NOMO-1 (cell line): ENCODE measurements around the gene CLEC11A.

ENCODE experiments used
- DNase-seq, 2 experiments: peaks; one replicate each; lab custom pipeline; 2025; ENCODE audit not compliant: unreplicated experiment in 2 of 2; lab: John Stamatoyannopoulos, UW

Gene CLEC11A

GRCh38 chr19:50703915-50704796, 19.0 kb upstream of the CLEC11A start:
- no peak for DNase-seq

- peak; percentile 49 to 75 for DNase-seq
Measured at GRCh38 chr19:50705422-50706019, 17.6 kb upstream of the CLEC11A start.

DNA sequence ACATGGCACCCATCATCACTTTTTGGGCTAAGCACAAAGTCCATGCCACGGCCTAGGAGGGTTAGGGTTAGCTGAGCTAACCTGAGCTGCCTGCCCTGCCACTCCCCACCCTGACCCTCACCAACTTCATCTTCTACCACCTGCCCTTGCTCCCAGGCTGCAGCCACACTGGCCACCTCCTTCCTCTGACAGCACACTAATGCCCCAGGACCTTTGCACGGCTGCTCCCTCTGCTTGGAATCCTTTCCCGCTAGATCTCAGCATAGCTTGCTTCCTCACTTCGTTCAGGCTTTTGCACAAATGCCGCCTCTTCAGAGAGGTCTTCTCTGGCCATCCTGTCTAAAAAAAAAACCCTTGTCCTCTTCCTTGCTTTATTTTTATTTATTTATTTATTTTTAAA, 16.8 kb upstream of the CLEC11A start:
- DNase-seq, result no peak

- no peak for DNase-seq
Measured at GRCh38 chr19:50708179-50708879, 14.8 kb upstream of the CLEC11A start.

DNA sequence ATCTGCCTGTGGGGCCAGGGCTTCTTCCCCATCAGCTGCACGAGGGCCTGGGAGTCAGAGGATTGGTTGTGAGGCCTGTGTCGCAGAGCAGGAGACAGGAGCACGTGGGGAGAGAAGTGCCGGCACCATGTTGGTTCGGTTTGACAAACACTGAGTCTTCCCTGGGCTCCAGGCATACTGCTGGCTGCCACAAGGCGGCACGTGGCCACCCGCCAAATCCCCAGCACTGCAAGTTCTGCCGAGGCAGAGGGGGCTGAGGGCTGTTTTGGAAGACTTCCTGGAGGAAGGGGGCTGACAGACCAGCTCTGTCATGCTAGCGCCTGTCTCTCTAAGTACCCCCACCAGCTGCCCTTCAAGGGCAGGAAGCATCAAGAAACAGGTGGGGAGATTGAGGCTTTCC, 13.1 kb upstream of the CLEC11A start:
- no peak for DNase-seq

DNA sequence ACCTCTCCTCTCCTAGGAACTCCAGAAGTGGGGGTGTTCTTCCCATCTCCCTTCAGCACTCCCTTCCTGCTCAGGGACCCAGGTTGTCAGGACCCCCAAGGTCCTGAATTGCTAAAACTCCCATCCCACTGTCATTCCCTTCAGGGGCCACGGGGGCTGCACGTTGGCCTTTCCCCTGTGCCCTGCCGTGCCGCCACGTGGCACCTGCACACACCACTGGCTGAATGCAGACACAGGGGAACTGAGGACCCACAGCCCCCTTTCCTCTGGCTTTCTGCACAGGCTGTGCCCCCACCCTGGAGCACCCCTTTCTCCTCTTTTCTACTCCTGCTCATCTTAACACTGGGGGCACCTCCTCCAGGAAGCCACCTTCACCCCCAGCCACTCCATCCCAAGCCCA, 12.6 kb upstream of the CLEC11A start:
- DNase-seq, result no peak

DNA sequence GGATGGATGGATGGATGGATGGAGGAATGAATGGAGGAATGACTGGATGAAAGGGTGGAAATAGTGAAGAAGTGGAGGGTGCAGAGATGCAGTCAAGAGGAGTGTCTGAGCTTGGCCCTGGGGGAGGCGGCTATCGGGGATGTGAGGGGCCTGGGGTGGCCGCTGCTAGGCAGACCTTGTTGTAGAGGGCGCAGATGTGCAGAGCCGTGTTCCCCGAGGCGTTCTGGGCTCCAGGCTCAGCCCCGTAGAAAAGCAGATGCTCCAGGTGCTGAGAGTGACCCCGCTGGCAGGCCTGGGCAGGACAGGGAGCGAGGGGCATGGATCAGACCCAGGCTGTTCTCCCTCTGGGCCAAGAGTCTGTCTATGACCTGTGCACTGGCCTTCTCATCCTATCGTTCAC, 12.0 kb upstream of the CLEC11A start:
- no peak for DNase-seq

DNA sequence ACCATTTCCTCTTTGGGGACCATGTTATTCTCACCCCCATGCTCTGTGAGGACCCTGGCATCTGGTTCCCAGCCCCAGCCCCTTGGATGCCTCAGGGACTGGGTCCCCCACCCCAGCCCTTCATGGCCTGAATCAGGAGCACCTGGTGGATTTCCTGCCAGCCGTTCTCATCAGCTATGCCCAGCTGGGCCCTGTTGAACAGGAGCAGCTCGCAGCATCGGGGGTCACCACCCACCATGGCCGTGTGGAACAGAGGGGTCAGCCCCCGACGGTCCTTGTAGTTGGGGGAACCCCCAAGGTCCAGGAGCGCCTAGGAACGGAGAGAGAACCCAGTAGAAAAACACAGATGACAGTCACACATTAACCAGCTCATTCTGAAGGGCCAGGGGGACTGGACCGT, 11.4 kb upstream of the CLEC11A start:
- no peak for DNase-seq

- no peak for DNase-seq
Measured at GRCh38 chr19:50712833-50713232, 10.3 kb upstream of the CLEC11A start.

GRCh38 chr19:50713556-50714236, 9.5 kb upstream of the CLEC11A start:
- no peak for DNase-seq

DNA sequence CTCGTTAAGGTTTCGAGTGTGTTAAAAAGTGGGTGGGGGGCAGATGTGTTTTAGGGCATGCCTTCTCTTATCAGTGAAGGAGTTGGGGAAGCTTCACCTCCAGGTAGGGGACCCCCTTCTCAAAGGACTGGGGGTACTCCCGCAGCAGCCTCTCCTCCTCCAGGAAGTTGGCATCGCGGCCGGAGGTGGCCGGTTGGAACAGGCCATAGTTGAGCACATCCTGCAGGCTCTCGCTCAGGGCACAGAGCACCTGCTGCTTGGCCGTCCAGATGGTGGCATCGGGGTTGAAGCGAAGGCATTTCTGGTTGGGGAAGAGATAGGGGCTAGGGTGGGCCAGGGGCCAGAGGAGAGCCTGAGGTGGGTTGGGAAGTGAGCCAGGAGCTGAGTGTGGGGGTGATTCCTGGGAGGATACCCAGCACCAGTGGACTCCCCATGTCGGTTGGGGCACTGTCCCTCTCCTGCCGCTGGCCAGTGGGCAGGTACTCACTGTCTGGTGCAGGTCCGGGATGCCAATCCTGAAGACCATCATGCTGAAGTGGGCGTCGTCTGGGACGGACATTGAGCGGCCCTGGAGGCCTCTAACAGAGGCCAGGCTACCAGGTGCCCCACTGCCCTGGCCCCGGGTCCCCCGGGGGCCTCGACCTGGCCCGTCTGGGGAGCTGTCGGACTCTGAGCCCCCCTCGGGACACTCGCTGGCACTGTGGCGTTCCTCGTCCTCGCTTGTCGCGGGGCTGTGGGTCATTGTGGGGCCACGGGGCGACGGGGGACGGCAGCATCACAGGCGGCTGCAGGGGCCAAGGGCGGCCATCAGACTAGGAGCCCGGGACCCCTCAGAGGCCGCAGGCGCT, 6.8 kb upstream of the CLEC11A start:
- DNase-seq, result no peak

DNA sequence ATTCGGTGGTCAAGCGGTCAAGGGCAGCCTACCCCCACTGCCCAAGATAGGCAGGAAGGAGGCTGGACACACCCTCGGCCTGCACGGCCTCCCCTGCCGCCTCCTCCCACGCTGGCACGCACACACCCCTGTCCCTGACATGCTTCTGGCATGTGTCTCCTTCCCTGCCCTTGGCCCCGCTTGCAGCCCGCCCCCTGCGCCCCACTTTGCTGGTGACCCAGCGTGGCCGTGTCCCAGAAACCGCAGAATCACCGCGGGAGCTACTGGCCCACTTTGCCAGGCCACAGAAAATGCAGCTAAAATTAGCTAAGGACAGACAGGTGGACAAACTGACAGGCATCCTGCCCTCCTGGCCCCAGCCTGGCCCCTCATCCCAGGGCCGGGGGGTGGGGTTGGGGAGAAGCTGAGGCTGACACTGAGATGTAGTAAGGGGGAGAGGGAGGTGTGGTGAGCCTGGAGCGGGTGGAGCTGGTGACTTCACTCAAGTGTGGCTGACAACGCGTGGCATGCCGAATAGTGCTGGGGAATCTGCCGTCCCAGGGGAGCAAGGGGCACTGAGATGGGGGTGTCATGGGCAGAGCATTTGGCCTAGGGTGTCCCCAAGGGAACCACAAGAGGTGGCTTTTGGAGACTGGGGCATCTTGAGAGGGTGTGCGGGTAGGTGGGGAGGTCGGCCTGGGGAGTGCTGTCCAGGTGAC, 6.0 kb upstream of the CLEC11A start:
- no peak for DNase-seq

GRCh38 chr19:50717891-50718254, 5.3 kb upstream of the CLEC11A start:
- DNase-seq, result no peak

GRCh38 chr19:50718255-50719118, 4.7 kb upstream of the CLEC11A start:
- no peak for DNase-seq

DNA sequence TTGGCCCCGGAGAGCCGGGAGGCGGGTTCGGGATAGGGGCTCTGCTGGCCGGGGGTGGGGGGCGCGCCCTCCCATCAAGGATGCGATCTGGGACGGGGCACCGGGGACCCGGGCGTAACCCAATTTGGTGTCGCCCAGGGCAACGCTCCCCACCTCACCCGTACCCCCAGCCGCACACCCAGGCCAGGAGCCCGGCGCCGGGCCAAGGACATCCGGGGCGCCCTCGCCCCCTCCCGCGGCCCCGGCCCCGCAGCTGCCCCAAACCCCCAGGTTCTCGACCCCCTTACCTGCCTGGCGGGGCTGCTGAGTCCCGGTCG, 4.1 kb upstream of the CLEC11A start:
- no peak for DNase-seq

DNA sequence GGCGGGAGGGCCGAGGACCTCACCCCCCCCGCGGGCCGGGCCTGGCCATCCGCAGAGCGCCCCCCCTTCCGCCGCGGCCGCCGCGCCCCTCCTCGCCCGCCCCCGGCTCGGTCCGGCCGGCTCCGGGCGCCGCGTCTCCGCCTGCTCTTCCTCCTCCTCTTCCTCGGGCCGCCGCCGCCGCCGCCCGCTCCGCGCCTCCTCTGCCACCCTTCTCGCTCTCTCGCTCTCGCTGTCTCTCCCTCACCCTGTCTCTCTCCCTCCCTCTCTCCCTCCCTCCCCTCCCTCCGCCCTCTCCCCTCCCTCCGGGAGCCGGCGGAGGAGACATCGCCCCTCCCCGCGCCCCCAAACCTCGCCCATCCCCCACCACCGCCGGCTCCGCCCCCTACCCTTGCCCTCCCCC, 3.6 kb upstream of the CLEC11A start, which contains the start of gene SHANK1:
SHANK1 (minus strand) TSS at position 237 of the 400 bp plus-strand sequence. CDS start 2,883 bp downstream, outside the sequence.
- peak in 1 of 2 experiments; percentile 19 for DNase-seq

GRCh38 chr19:50720181-50720920, 2.8 kb upstream of the CLEC11A start:
- no peak for DNase-seq

DNA sequence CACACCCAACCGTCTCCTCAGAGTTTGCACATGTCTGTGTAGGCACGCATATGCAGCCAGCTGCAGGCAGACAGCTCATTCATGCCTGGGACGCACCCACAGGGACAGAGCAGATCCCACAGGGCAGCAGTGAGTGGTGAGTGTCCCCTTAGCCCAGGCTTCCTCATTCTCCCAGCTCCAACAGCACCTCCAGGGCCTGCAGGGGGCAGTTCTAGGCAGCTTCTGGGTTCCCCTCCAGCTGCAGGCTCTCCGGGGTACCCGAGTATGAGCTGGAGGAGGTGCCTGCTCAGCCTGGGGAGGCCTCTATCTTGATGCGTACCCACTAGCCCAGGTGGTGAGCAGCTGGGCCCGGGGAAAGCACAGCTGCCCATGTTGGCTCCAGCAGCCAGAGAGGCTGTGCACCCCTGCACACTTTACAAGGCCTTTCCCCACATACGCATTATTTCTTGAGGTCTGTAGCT, 2.2 kb upstream of the CLEC11A start:
- DNase-seq, result peak; percentile 58 to 66
